Uterus (tissue), 2 donors: ENCODE data around the gene CATSPERE.

Experiments
- CTCF ChIP-seq, 4 experiments: fragments of 200-600 bp in 2 of 4; fragments of 450-650 bp in 2 of 4; sonication (generic) in 2 of 4; IDR thresholded peaks; one replicate each; pipeline ENCODE4 v1.5.1; 2016 to 2019; ENCODE audit warnings: antibody characterized with exemption in 4 of 4, mild to moderate bottlenecking in 2 of 4, moderate library complexity in 1 of 4
- POLR2A ChIP-seq, 2 donors: fragments of 450-650 bp; IDR thresholded peaks; one replicate each; pipeline ENCODE4 v1.6.1; 2016; ENCODE audit warnings: antibody characterized with exemption in 2 of 2, mild to moderate bottlenecking in 1 of 2, moderate library complexity in 1 of 2

- TF ChIP-seq CTCF (IDR thresholded peaks at IDR 0.05) (no peak), POLR2A (IDR thresholded peaks at IDR 0.05) (no peak)
These were observed 33.6 kb downstream of the CATSPERE start for GRCh38 chr1:244494653-244495052.
